NCI-H345 treated with DMSO at 0.1 percent for 48 hours (cell line): ENCODE measurements around the gene HASPIN.
"Not testable (repeated sequence)": the region's sequence is repeated elsewhere in the genome, so short reads cannot be mapped to it uniquely, and the experiment has no call there.

Experiments
- DNase-seq: peaks from one replicate; lab custom pipeline; 2025; ENCODE audit not compliant: unreplicated experiment; lab: John Stamatoyannopoulos, UW

Gene HASPIN

GRCh38 chr17:3695723-3696411 lies 27.8 kb upstream of the HASPIN start, which contains the start of gene P2RX5:
P2RX5 (minus strand) TSS chr17:3696155; CDS start chr17:3696005, 150 bp downstream.
- no peak for DNase-seq

GRCh38 chr17:3697103-3697476 lies 26.6 kb upstream of the HASPIN start:
- no peak for DNase-seq

- DNase-seq, result no peak
Observed at GRCh38 chr17:3698139-3698538, 25.6 kb upstream of the HASPIN start.

GRCh38 chr17:3699951-3700350 lies 23.8 kb upstream of the HASPIN start:
- no peak for DNase-seq

GRCh38 chr17:3702041-3702539 lies 21.6 kb upstream of the HASPIN start:
- DNase-seq, result not testable (repeated sequence)

GRCh38 chr17:3704931-3705717 lies 18.6 kb upstream of the HASPIN start:
- no peak for DNase-seq

- DNase-seq, result not testable (repeated sequence)
Observed at GRCh38 chr17:3705718-3705984, 18.1 kb upstream of the HASPIN start.

- no peak for DNase-seq
Observed at GRCh38 chr17:3708366-3708765, 15.3 kb upstream of the HASPIN start.

- DNase-seq, result no peak
Observed at GRCh38 chr17:3710951-3711383, 12.7 kb upstream of the HASPIN start.

- DNase-seq, result no peak
Observed at GRCh38 chr17:3712811-3713463, 10.8 kb upstream of the HASPIN start.

GRCh38 chr17:3715296-3715695 lies 8.4 kb upstream of the HASPIN start:
- no peak for DNase-seq

- DNase-seq, result no peak
Observed at GRCh38 chr17:3718201-3718600, 5.5 kb upstream of the HASPIN start.

- DNase-seq, result no peak
Observed at GRCh38 chr17:3719265-3719664, 4.4 kb upstream of the HASPIN start.

- no peak for DNase-seq
Observed at GRCh38 chr17:3722716-3723115, 987 bp upstream of the HASPIN start.

GRCh38 chr17:3723188-3723555 lies 531 bp upstream of the HASPIN start:
- DNase-seq, result no peak

- no peak for DNase-seq
Observed at GRCh38 chr17:3724378-3725077, 825 bp downstream of the HASPIN start.

- no peak for DNase-seq
Observed at GRCh38 chr17:3727041-3727440, 3.3 kb downstream of the HASPIN start.

- not testable (repeated sequence) for DNase-seq
Observed at GRCh38 chr17:3728099-3728498, 4.4 kb downstream of the HASPIN start.

GRCh38 chr17:3729881-3730280 lies 6.2 kb downstream of the HASPIN start:
- DNase-seq, result no peak

- no peak for DNase-seq
Observed at GRCh38 chr17:3730881-3731429, 7.3 kb downstream of the HASPIN start.

- DNase-seq, result no peak
Observed at GRCh38 chr17:3732210-3732621, 8.5 kb downstream of the HASPIN start.
